HT1080 (cell line): ENCODE measurements around the gene TECTA. TPM values are rescaled to one million over a fixed set of nuclear protein-coding genes. Genes with fewer than 3 reads are reported as not detected.
"Not testable (repeated sequence)": the region's sequence is repeated elsewhere in the genome, so short reads cannot be mapped to it uniquely, and the experiment has no call there.

Experiments used
- DNase-seq: peaks from one replicate; pipeline ENCODE4 v3.0.0-alpha.2; 2015; ENCODE audit warnings: low read depth
- total RNA-seq: library from RNA; depleted of rRNA; stranded (reverse); fragments of >200 nt; shearing (Covaris generic); gene quantifications from 2 replicates; pipeline ENCODE4 v1.2.3, GENCODE V29; 2014; rRNA removed

Gene TECTA
- total RNA-seq, 1 experiment from 2014 or later: 0.53 TPM

DNA sequence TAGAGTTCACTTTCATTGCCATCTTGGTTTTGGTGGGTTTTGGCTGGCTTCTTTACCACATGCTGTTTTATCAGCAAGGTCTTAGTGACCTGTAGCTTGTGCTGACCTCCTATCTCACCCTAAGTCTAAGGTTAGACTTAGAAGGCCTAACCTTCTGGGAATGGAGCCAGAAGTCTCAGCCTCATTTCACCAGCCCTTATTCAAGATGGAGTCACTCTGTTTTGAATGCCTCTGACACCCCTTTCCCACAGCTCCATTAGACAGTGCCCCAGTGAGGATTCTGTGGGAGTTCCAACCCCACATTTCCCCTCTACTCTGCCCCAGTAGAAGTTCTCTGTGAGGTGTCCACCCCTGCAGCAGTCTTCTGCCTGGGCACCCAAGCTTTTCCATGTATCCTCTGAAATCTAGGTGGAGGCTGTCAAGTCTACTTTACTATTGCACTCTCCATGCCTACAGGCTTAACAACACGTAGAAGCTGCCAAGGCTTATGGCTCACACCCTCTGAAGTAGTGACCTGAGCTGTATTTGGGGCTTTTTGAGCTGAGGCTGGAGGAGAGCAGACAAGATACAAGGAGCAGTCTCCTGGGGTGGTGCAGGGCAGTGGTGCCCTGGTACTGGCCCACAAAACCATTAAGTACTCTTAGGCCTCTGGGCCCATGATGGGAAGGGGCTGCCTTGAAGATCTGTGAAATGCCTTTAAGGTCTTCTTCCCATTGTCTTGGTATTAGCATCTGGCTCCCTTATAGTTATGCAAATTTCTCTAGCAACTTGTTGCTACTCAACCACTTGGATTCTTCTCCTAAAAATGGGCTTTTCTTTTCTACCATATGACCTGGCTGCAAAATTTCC lies 125.6 kb downstream of the TECTA start:
- DNase-seq: peak; percentile 56

- no peak for DNase-seq
These were observed 127.8 kb downstream of the TECTA start for GRCh38 chr11:121228851-121229250.

DNA sequence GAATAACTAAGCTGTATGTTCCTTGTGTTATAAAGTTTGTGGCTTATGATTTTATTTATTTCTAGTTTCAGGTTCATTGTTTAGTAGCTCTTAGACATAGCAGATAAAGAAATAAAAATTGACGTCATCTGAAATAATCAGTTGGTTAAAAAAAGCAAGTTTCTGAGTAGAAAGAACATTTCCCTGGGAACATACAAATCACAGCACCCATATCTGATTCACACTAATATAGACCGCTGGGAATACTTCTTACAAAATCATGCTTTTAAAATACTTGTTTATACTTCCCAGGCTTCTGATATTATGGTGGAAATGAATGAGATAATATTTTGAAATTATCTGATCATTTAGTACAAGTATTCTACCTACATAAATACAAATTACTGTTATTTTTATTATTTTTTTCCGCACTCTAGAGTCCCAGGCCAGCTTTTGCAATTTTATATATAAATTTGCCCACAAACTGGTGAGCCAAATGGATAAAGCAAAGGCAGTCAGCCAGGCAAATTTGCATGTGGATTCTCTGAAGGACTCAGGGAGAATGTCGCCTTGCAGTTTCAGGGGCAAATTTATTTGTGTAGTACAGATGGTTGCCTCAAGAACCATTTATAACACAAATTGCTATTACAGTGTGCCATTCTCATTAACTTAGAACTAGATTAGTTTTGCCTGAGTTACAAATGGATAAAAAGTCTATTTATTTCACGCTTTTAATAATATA lies 128.6 kb downstream of the TECTA start:
- DNase-seq: no peak

DNA sequence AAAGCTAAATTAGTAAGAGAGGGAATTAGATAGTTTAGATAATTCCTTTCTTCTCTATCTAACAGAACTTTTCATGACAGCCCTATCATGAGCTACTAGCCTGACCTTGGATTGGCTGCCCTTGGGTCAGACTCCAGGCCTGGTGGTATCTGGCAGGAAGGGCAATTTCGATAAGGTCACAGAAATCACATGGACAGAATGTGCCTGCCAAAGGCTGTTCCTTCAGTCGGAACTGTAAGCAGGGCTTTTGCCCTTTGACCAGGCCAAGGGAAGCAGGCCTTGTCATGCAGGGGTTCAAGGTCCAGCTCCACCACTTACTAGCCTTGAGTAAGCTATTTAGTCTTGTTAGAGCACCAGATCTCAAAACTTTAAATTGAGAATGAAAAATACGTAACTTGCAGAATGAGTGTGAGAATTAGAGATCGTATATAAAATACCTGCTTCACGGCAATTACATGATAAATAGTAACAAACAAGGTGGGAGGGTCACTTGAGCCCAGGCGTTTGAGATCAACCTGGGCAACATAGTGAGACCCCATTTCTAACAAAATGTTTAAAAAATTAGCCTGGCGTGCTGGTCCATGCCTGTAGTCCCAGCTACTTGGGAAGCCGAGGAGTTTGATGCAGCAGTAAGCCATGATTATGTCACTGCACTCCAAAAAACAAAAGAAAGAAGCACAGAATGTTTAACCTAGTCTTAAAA lies 130.7 kb downstream of the TECTA start:
- DNase-seq: no peak

GRCh38 chr11:121235057-121235456 lies 134.0 kb downstream of the TECTA start:
- DNase-seq: no peak

- DNase-seq: peak; percentile 31
These were observed 135.3 kb downstream of the TECTA start for GRCh38 chr11:121236115-121237001.

DNA sequence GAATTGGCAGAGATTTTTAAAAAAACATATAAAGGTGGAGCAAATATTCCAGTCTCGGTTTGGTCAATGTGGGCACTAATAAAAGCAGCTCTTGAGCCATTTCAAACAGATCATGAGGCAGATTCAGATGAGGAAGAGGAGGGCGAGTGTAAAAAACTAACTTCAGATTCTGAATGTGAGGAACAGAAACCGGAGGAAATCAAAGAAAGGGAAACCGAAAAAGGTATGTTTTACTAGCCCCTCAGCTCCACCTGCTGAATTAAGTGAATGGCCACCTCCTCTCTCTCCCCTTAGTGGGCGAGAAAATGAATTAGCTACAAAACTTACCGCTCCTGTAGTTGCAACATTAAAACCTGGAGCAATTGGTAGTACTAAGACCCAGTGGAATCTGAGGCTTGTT lies 136.2 kb downstream of the TECTA start:
- DNase-seq: not testable (repeated sequence)

DNA sequence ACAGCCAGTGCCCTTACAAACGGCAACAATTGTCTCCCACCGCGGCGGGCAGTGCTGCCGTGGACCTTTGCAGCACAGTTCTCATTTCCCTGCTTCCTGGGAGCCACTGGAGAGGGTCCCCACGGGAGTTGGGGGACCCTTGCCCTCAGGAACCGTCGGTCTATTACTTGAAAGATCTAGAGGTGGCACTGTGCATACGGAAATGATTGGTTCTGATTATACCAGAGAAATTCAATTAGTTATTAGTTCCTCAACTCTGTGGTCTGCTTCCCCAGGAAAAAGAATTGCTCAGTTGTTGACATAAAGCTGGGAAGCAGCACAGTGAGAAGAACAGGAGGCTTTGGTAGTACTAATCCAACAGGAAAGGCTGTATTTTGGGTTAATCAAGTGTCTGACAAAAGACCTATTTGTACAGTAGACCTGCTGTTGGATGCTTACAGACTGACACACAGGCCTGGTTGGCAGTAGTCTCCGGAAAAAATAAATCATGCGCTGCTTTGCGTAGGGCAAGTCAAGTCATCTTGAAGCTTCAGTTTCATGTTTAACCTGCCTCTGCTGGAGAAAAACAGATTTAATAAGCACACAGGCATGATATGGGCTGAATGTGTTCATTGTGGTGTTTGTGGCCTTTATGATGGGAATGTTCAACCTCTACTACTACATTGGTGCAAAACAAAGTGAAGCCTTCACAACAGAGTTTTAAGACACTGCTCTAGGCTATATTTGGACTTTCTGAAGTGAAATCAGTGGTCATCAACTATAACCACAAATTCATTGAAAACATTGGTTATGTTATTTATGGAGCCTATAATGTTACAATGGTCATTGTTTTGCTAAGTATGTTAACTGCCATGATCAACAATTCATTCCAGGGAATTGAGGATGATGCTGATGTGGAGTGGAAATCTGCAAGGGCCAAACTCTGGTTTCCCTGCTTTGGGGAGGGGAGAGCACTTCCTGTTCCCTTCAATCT lies 136.9 kb downstream of the TECTA start:
- DNase-seq: peak; percentile 66

DNA sequence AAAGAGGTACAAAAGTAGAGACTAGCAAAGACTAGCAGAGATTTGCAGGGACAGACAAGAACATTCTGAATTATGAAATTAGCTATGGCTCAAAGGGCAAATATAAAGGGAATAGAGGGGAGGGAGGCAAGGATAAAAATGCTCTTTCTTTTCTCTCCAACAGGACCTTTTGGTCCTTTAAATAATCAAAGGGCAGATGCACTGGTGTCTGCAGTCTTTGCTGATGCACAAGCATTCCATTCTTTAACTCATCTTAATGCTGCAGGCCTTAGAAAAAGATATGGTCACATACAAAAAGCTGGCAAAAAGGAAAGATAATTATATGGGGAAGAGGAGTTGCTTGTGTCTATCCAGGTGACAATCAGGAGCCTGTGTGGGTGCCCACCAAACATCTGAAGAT lies 137.9 kb downstream of the TECTA start:
- no peak for DNase-seq

GRCh38 chr11:121240001-121240400 lies 139.0 kb downstream of the TECTA start:
- DNase-seq: not testable (repeated sequence)

GRCh38 chr11:121240650-121241303 lies 139.7 kb downstream of the TECTA start:
- DNase-seq: no peak

Other genes starting within 250 kb of the TECTA start
- 8.6 and 10.4 TPM in 2 replicates for gene TBCEL, start 77.1 kb upstream of the TECTA start, total RNA-seq
- 20.0 and 26.6 TPM in 2 replicates for gene SC5D, start 191.5 kb downstream of the TECTA start, total RNA-seq